ENCODE results near the gene MFF.

DNA sequence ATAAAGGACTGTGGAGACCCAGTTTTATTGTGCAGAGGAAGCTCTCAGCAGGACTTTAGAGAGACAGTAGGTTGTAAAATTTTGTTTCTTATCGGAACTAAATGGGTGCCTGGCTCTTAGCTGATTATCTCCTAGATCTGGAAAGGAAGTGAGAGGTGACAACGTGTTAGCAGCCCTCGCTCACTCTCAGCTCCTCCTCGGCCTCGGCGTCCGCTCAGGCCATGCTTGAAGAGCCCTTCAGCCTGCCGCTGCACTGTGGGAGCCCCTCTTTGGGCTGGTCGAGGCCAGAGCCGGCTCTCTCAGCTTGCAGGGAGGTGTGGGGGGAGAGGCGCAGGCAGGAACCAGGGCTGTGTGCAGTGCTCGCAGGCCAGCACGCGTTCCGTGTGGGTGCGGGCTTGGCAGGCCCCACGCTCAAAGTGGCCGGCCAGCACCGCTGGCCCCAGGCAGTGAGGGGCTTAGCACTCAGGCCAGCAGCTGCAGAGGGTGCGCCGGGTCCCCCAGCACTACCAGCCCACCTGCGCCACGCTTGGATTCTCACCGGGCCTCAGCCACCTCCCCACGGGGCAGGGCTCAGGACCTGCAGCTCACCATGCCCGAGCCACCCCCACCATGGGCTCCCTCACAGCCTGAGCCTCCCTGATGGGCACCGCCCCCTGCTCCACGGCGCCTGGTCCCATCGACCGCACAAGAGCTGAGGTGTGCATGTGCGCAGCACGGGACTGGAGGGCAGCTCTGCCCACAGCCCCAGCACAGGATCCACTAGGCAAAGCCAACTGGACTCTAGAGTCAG is 4.6 kb upstream of the MFF start:
- TF ChIP-seq EZH2phosphoT487 (IDR thresholded peaks at IDR 0.05; ENCODE audit: borderline replicate concordance, low read length) = no peak
- TF ChIP-seq, protein P1, sequence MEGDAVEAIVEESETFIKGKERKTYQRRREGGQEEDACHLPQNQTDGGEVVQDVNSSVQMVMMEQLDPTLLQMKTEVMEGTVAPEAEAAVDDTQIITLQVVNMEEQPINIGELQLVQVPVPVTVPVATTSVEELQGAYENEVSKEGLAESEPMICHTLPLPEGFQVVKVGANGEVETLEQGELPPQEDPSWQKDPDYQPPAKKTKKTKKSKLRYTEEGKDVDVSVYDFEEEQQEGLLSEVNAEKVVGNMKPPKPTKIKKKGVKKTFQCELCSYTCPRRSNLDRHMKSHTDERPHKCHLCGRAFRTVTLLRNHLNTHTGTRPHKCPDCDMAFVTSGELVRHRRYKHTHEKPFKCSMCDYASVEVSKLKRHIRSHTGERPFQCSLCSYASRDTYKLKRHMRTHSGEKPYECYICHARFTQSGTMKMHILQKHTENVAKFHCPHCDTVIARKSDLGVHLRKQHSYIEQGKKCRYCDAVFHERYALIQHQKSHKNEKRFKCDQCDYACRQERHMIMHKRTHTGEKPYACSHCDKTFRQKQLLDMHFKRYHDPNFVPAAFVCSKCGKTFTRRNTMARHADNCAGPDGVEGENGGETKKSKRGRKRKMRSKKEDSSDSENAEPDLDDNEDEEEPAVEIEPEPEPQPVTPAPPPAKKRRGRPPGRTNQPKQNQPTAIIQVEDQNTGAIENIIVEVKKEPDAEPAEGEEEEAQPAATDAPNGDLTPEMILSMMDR (conservative IDR thresholded peaks at IDR 0.05; ENCODE audit: low read depth, low read length) = no peak

All from PC-3 (cell line).